GM13976 (cell line): ENCODE results near the gene SP6.

Experiments used
- DNase-seq: peaks from one replicate; pipeline ENCODE4 v3.0.0; 2012; ENCODE audit warnings: low spot score
- CTCF ChIP-seq: IDR thresholded peaks from 2 replicates; pipeline ENCODE4 v1.5.1; 2012; ENCODE audit warnings: borderline replicate concordance, mild to moderate bottlenecking; ENCODE audit not compliant: insufficient read depth; ENCODE audit errors: extremely low read depth, missing control alignments, control extremely low read depth
- in situ Hi-C: fragments of 300-500 bp; cut with MboI; formaldehyde crosslinking; loops from one replicate; pipeline ENCODE4 v1.12.0; 2022; ENCODE audit warnings: low sequenced_read_pairs, mixed read lengths, inconsistent platforms; ENCODE audit not compliant: unreplicated experiment

Gene SP6

GRCh38 chr17:47846716-47847340 lies 4.1 kb downstream of the SP6 start:
- TF ChIP-seq CTCF: no peak
- in situ Hi-C loops: no loop called here
- DNase-seq: no peak

- in situ Hi-C loops: no loop called here
- DNase-seq: no peak
- TF ChIP-seq CTCF: no peak
Observed at GRCh38 chr17:47845716-47846075, 5.3 kb downstream of the SP6 start.

GRCh38 chr17:47844814-47845715 lies 5.9 kb downstream of the SP6 start:
- in situ Hi-C loops: loop anchor here (5.0 kb wide), 1 partner anchor 47 kb away; no protein-coding TSS in a partner anchor

GRCh38 chr17:47844227-47844626 lies 6.7 kb downstream of the SP6 start:
- DNase-seq: no peak
- in situ Hi-C loops: loop anchor here (5.0 kb wide), 1 partner anchor 48 kb away; no protein-coding TSS in a partner anchor
- TF ChIP-seq CTCF: no peak

More at GRCh38 chr17:47844814-47845715, 5.9 kb downstream of the SP6 start:
- DNase-seq: no peak
- TF ChIP-seq CTCF: no peak

GRCh38 chr17:47843391-47843730 lies 7.6 kb downstream of the SP6 start:
- TF ChIP-seq CTCF: no peak
- in situ Hi-C loops: loop anchor here (5.0 kb wide), 1 partner anchor 49 kb away; no protein-coding TSS in a partner anchor
- DNase-seq: no peak

- no peak for TF ChIP-seq CTCF
- in situ Hi-C loops: loop anchor here (5.0 kb wide), 1 partner anchor 51 kb away; no protein-coding TSS in a partner anchor
- DNase-seq: no peak
Observed at GRCh38 chr17:47841488-47842291, 9.3 kb downstream of the SP6 start.
